Coronary artery (tissue), 2 donors: ENCODE measurements around the gene DOC2B.
"Not testable (repeated sequence)": the region's sequence is repeated elsewhere in the genome, so short reads cannot be mapped to it uniquely, and the experiment has no call there.

ENCODE experiments used
- DNase-seq: peaks from one replicate; pipeline ENCODE4 v3.0.0-alpha.2; 2017; ENCODE audit warnings: low spot score
- H3K27ac ChIP-seq, 2 donors: fragments of 200-600 bp; sonication (generic); one replicate each; pipeline ENCODE4 v1.5.1; 2016 to 2019
- H3K4me3 ChIP-seq: fragments of 200-600 bp; sonication (generic); 2 replicates; pipeline ENCODE4 v1.5.1; 2016; ENCODE audit warnings: mild to moderate bottlenecking, moderate library complexity
- TF ChIP-seq, protein P1 (sequence below): fragments of 200-600 bp; sonication (generic); IDR thresholded peaks from one replicate; pipeline ENCODE4 v1.5.1; 2019; ENCODE audit warnings: antibody characterized with exemption

Gene DOC2B

DNA sequence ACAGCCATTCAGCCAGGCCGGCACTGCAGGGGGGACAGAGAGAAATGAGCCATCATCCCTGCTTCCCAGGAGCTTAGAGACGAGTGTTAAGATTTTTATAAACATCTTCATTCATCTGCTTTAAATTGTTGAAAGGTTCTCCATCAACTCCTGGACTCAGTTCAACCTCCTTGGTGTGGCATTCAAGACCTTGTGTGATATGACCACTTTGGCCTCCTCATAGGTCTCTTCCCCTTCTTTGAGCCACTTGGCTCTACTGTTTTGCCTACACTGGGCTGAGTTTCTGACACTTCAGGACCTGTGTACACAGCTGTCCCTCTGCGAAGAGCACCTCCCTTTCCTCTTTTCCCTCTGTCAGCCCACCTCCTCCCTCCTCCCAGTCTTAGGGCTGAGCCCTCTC, 4.3 kb downstream of the DOC2B start:
- Histone ChIP-seq H3K27ac (no peak overlapping the region), H3K4me3 (no peak overlapping the region)
- TF ChIP-seq, protein P1, sequence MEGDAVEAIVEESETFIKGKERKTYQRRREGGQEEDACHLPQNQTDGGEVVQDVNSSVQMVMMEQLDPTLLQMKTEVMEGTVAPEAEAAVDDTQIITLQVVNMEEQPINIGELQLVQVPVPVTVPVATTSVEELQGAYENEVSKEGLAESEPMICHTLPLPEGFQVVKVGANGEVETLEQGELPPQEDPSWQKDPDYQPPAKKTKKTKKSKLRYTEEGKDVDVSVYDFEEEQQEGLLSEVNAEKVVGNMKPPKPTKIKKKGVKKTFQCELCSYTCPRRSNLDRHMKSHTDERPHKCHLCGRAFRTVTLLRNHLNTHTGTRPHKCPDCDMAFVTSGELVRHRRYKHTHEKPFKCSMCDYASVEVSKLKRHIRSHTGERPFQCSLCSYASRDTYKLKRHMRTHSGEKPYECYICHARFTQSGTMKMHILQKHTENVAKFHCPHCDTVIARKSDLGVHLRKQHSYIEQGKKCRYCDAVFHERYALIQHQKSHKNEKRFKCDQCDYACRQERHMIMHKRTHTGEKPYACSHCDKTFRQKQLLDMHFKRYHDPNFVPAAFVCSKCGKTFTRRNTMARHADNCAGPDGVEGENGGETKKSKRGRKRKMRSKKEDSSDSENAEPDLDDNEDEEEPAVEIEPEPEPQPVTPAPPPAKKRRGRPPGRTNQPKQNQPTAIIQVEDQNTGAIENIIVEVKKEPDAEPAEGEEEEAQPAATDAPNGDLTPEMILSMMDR: no peak
- DNase-seq: no peak

DNA sequence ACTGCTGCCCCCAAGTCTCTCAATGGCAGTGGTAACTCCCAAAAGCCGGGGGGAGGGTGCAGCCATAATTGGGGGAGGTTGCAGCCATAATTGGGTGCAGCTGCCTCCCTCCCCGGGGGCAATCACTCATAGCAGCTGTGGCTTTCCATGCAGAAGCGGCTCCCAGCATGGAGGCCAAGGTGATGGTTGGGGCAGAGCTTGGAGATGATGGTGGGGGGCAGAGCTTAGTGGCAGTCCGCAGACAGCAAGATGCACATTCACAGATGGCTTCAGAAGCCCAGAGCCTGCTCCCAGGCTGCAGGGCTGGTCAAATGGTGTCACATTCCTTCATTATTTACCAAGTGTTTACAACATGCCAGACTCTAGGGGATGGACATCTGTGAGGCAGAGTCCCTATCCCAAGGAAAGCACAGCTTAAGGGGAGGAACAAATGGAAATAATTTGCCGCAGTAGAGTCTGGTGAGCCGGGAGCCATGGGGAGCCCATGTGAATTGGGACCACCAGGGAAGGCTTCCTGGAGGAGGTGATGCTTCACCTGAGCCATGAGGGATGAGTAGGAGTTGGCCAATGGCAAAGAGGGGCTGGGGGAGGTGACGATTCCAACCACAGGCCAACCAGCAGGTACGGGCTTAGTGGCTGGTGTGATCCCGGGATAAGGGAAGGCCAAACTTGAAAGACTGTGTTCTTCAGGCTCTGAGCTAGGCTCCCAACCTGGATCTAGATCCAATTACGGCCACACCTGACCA, 8.1 kb downstream of the DOC2B start:
- Histone ChIP-seq H3K4me3 (no peak overlapping the region), H3K27ac (no peak overlapping the region)
- TF ChIP-seq, protein P1: no peak
- DNase-seq: no peak

DNA sequence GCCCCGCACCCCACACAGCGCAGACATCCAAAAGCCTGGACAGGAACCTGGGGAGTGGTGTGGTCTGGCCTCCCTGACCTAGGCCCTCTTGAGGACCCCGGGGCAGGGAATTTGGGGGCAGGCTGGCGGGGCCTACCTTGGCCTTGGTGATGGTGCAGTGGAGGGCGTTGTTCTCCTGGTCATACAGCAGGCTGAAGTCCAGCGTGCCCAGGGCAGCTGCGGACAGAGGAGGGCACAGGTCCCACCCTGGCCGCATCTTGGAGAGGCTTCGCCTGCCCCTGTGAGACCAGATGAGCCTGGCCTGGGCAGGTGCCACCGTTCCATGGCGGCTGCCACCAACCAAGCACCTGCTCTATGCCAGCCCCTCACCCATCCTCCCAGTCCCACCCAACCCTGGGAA, 9.0 kb downstream of the DOC2B start:
- Histone ChIP-seq H3K4me3 (no peak overlapping the region), H3K27ac (no peak overlapping the region)
- TF ChIP-seq, protein P1: no peak
- DNase-seq: no peak

DNA sequence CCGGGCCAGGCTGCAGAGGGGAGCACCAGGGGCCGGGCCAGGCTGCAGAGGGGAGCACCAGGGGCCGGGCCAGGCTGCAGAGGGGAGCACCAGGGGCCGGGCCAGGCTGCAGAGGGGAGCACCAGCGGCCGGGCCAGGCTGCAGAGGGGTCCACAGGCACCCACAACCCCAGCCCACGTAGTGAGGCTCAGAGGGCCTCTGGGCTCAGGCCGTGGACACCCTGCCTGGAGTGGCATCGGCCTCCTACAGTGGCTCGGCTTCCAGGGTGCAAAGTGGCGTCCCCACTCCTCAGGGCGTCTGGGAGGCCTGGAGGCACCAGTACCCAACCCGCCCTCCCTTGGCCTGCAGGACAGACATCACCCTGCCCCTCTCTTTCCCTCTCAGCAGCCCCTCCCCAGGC, 9.6 kb downstream of the DOC2B start:
- Histone ChIP-seq H3K27ac (no peak overlapping the region), H3K4me3 (no peak overlapping the region)
- TF ChIP-seq, protein P1: no peak
- no peak for DNase-seq

DNA sequence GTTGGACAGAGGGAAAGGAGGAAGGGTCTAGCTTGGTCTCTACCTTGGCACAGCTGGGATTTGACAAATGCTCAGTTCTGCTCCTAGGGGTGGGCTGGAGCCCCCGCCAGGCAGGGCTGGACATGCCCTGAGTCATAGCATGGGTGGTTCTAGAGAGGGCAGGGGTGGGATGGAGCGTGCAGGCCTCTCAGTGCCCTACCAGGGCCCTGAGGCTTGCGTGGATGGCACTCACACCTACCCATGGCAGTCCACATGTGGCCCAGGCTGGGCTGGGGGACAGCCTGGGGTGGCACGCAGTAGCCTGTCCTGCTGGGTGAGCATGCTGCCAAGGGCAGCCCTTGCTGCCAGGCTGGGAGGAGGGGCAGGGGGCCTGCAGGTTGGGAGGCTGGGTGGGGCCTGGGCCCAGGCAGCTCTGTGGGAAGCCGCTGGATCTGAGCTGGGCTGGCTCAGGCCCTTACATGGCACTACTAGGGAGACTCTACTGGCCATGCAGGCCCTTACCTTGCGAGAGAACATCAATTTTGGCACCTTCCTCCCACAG, 11.2 kb downstream of the DOC2B start:
- no peak for DNase-seq

DNA sequence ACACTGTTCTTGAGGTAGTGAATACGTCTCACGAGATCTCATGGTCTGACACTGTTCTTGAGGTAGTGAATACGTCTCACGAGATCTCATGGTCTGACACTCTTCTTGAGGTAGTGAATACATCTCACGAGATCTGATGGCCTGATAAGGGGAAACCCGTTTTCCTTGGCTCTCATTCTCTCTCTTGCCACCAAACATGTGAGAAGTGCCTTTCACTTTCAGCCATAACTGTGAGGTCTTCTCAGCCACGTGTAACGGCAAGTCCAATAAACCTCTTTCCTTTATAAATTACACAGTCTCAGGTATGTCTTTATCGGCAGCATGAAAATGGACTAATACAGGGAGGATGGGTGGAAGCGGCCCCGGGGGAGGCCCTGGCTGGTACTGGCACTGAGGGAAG, 12.8 kb downstream of the DOC2B start:
- H3K4me3 ChIP-seq, DNase-seq, H3K27ac ChIP-seq: not testable (repeated sequence)

More for the DNA sequence above, 11.2 kb downstream of the DOC2B start:
- Histone ChIP-seq H3K27ac (no peak overlapping the region), H3K4me3 (no peak overlapping the region)
- TF ChIP-seq, protein P1: no peak

DNA sequence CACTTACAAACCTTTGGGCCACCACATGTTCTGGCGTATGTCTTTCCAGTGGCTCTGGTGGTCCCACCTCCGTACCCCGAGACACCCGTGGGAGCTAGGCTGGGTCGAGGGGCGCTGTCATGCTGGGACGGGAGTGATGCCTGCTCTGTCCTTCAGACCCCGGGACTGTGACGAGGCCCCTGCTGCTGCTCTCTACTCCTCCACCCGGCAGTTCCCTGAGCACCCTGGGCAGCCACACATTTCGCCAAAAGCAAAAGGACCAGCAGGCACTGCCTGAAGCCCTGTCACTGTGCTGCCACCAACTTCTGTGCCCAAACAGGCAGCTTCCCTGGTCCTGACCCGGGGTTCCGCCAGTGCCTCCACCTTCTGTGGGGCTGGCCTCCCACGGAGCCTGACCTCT, 15.5 kb downstream of the DOC2B start:
- DNase-seq: no peak
- no peak overlapping the region for H3K27ac ChIP-seq
- TF ChIP-seq, protein P1: no peak
- no peak overlapping the region for H3K4me3 ChIP-seq
